ENCODE data around the gene COTL1.

COTL1 gene

GRCh38 chr16:84535851-84536250 is 82.0 kb downstream of the COTL1 start:
- no peak for TF ChIP-seq CTCF (IDR thresholded peaks at IDR 0.05)
- Histone ChIP-seq H3K27ac (no peak overlapping the region), H3K4me3 (no peak overlapping the region)
- no peak for DNase-seq (ENCODE audit: low spot score)

- no peak overlapping the region for H3K4me3 ChIP-seq
- no peak for TF ChIP-seq CTCF (IDR thresholded peaks at IDR 0.05)
- no peak overlapping the region for H3K27ac ChIP-seq
- DNase-seq (ENCODE audit: low spot score), result no peak
Observed at GRCh38 chr16:84535408-84535807, 82.5 kb downstream of the COTL1 start.

GRCh38 chr16:84534815-84535214 is 83.1 kb downstream of the COTL1 start:
- Histone ChIP-seq H3K4me3 (no peak overlapping the region), H3K27ac (no peak overlapping the region)
- no peak for TF ChIP-seq CTCF (IDR thresholded peaks at IDR 0.05)
- DNase-seq (ENCODE audit: low spot score), result no peak

GRCh38 chr16:84532855-84533486 is 84.9 kb downstream of the COTL1 start:
- TF ChIP-seq CTCF (IDR thresholded peaks at IDR 0.05), result no peak
- DNase-seq (ENCODE audit: low spot score), result no peak
- no peak overlapping the region for H3K4me3 ChIP-seq
- peak overlapping the region; percentile 40 to 74 for H3K27ac ChIP-seq

- DNase-seq (ENCODE audit: low spot score), result peak; percentile 85
- Histone ChIP-seq H3K4me3 (peak overlapping the region; percentile 22), H3K27ac (peak overlapping the region; percentile 40 to 74)
- TF ChIP-seq CTCF (IDR thresholded peaks at IDR 0.05), result no peak
Observed at GRCh38 chr16:84532291-84532724, 85.6 kb downstream of the COTL1 start.

GRCh38 chr16:84531671-84532111 is 86.2 kb downstream of the COTL1 start:
- peak overlapping the region; percentile 22 for H3K4me3 ChIP-seq
- DNase-seq (ENCODE audit: low spot score), result no peak
- peak overlapping the region in 1 of 2 donors; percentile 74 for H3K27ac ChIP-seq
- no peak for TF ChIP-seq CTCF (IDR thresholded peaks at IDR 0.05)

GRCh38 chr16:84530590-84530989 is 87.3 kb downstream of the COTL1 start:
- H3K27ac ChIP-seq, result no peak overlapping the region
- no peak for DNase-seq (ENCODE audit: low spot score)

More at GRCh38 chr16:84530590-84530989, 87.3 kb downstream of the COTL1 start:
- no peak for TF ChIP-seq CTCF (IDR thresholded peaks at IDR 0.05)
- H3K4me3 ChIP-seq, result no peak overlapping the region
